Measurements from ENCODE around the gene ATRIP.

- TF ChIP-seq POLR2A (IDR thresholded peaks at IDR 0.05) (no peak), CTCF (IDR thresholded peaks at IDR 0.05) (no peak)
Observed at GRCh38 chr3:48505146-48505545, 58.6 kb downstream of the ATRIP start.

All from heart left ventricle (tissue), 13 donors.